BLaER1 treated with 17β-estradiol and CSF1 and Interleukin-3, amounts not matched to agents 10 nM and 100 nM (cell line): Measurements from ENCODE around the gene ACOX1.

ENCODE experiments used
- H3K27ac ChIP-seq, 11 experiments: shearing (Covaris generic); formaldehyde crosslinking; 2 replicates each; pipeline ENCODE4 v1.8.1; 2022
- H3K27me3 ChIP-seq, 11 experiments: shearing (Covaris generic); formaldehyde crosslinking; 2 replicates each; pipeline ENCODE4 v1.8.1; 2022
- H3K36me3 ChIP-seq, 11 experiments: shearing (Covaris generic); formaldehyde crosslinking; 2 replicates each; pipeline ENCODE4 v1.8.1; 2022
- H3K4me1 ChIP-seq, 10 experiments: shearing (Covaris generic); formaldehyde crosslinking; 2 replicates each; pipeline ENCODE4 v1.8.1; 2022
- H3K4me2 ChIP-seq, 11 experiments: shearing (Covaris generic); formaldehyde crosslinking; 2 replicates each; pipeline ENCODE4 v1.8.1; 2022
- H3K4me3 ChIP-seq, 10 experiments: shearing (Covaris generic); formaldehyde crosslinking; 2 replicates each; pipeline ENCODE4 v1.8.1; 2022
- H3K9ac ChIP-seq, 11 experiments: shearing (Covaris generic); formaldehyde crosslinking; 2 replicates each; pipeline ENCODE4 v1.8.1; 2022
- H3K9me3 ChIP-seq, 11 experiments: shearing (Covaris generic); formaldehyde crosslinking; replicated peaks in 1 of 11; 2 replicates each; pipeline ENCODE4 v1.8.1; 2022
- H4K20me1 ChIP-seq, 11 experiments: shearing (Covaris generic); formaldehyde crosslinking; 2 replicates each; pipeline ENCODE4 v1.8.1; 2022
- Cebpa-rat ChIP-seq, 11 experiments: shearing (Covaris generic); IDR thresholded peaks; 2 replicates each; pipeline ENCODE4 v1.8.1; 2022

ACOX1 gene

DNA sequence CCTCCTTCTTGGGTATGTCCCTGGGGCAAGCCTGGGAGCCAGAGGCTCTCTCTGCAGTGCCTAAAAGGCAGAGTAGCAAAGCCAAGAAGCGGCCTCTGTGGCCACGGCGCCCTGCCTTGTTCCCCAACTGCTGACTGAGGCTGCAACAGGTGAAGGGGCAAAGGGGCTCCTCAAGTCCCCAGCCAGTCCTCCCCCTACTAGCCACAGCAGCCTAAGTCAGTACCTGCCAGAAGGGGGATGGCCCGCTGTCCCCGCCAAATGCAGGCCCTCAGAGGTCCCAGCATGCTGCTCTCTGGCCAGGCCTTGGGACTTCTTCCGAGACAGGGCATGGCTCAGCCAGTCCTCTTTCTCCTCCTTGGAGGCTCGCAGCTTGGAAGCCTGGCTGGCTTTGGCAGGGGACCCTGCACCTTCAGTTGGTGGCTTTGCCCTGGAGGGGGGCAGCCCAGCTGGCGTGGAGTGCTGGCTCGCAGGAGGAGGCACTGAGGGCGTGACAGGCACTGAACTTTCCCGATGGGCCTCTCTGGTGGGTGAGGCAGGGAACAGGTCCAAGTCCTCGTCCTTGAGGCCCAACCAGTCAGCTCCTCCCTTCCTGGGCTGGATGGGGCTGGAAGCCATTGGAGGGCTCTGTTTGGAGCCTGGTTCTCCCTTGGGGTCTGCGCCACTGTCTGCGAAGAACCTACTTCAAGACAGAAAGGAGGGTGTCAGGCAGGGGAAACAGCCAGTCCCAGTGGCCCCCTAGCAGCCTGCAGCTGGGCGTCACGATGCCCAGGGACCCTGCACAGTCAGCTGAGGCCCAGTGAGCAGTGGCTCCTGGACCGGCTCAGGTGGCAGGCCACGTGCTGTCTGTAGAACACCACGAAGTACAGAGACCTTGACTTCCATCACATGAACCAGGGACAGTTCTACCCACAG, 55.7 kb downstream of the ACOX1 start:
- Histone ChIP-seq H3K9me3 (no peaks in the 10 kb centered on the region), H3K4me1 (peaks cover 28 to 38% (median 34%) of the 10 kb centered on the region in 10 experiments), H3K9ac (peak overlapping the region in 9 of 11 experiments; percentile 7 to 59 (median 36); a peak in 11 of 22 replicates), H3K4me3 (no peak overlapping the region; a peak in 1 of 20 replicates), H4K20me1 (no peaks in the 10 kb centered on the region; a peak in 2 of 22 replicates), H3K27ac (peak overlapping the region in 8 of 11 experiments; percentile 33 to 69 (median 54); a peak in 15 of 22 replicates), H3K27me3 (no peaks in the 10 kb centered on the region), H3K36me3 (peaks cover 0 to 11% (median 0%) of the 10 kb centered on the region in 11 experiments; a peak in 1 of 22 replicates), H3K4me2 (peak overlapping the region; percentile 36 to 83 (median 70); a peak in 21 of 22 replicates)
- no peak for TF ChIP-seq Cebpa-rat (IDR thresholded peaks at IDR 0.05)

DNA sequence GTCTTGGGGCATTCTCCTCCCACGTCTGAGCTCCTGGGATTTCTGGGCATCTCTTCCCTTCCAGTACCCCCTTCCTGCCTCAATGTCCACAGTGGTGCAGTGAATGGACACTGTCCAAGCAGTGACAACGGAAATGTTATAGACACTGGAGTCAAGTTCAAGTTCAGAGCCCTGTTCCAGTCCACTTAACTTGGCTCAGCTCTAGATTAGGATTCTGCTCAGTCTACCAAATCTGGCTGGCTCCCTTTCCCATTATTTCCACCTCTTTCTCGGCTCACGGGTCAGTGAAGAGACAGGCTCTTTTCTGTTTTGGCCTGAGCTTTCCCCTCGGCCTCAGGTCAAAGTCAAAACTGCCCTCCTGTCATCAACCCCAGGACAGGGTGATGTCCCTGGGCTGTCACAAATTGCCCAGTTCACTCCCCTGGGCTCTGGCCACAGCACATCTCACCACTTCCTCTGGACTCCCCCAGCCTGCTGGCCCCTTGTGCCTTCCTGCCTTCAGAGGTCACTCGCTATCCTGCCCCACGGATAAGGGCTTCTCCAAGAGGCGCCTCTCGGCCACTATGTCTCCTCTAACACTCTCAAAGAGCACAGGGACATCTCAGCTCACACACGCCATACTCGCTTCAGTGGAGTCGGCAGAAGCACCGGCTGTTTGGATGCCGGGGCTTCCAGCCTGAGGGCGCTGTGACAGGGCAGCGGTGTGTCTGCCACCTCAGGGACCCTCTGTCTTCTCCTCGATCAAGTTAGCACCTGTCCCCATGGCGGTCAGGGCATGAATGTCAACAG, 56.6 kb downstream of the ACOX1 start:
- Histone ChIP-seq H3K27me3 (no peaks in the 10 kb centered on the region), H3K9me3 (no peaks in the 10 kb centered on the region), H3K4me3 (no peak overlapping the region), H3K36me3 (peaks cover 0 to 11% (median 0%) of the 10 kb centered on the region in 11 experiments; a peak in 1 of 22 replicates), H3K9ac (peak overlapping the region in 9 of 11 experiments; percentile 5 to 59 (median 32); a peak in 11 of 22 replicates), H3K27ac (peak overlapping the region in 5 of 11 experiments; percentile 48 to 69 (median 55); a peak in 7 of 22 replicates), H4K20me1 (no peaks in the 10 kb centered on the region; a peak in 2 of 22 replicates), H3K4me1 (peaks cover 30 to 45% (median 42%) of the 10 kb centered on the region in 10 experiments), H3K4me2 (peak overlapping the region; percentile 36 to 83 (median 70))
- no peak for TF ChIP-seq Cebpa-rat (IDR thresholded peaks at IDR 0.05)

DNA sequence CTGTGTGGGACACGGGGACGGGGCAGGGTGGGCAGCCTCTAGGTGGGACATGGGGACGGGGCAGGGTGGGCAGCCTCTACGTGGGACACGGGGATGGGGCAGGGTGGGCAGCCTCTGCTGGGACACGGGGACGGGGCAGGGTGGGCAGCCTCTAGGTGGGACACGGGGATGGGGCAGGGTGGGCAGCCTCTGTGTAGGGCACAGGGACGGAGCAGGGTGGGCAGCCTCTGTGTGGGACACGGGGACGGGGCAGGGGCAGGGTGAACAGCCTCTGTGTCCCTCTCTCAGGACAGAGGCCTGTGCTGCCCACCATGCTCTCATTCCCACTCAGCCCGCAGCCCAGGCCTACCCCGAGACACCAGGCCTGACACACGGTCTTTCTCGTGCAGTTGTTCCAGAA, 57.4 kb downstream of the ACOX1 start:
- Histone ChIP-seq H4K20me1 (no peaks in the 10 kb centered on the region; a peak in 2 of 22 replicates), H3K9ac (no peak overlapping the region; a peak in 1 of 22 replicates), H3K36me3 (peaks cover 0 to 11% (median 0%) of the 10 kb centered on the region in 11 experiments; a peak in 1 of 22 replicates), H3K27me3 (no peaks in the 10 kb centered on the region), H3K4me3 (no peak overlapping the region), H3K4me1 (peaks cover 24 to 51% (median 47%) of the 10 kb centered on the region in 10 experiments), H3K27ac (peak overlapping the region in 3 of 11 experiments; percentile 55 to 69 (median 62); a peak in 1 of 22 replicates), H3K4me2 (peak overlapping the region in 2 of 11 experiments; percentile 77 to 79; a peak in 1 of 22 replicates), H3K9me3 (no peaks in the 10 kb centered on the region)
- TF ChIP-seq Cebpa-rat (IDR thresholded peaks at IDR 0.05): no peak

DNA sequence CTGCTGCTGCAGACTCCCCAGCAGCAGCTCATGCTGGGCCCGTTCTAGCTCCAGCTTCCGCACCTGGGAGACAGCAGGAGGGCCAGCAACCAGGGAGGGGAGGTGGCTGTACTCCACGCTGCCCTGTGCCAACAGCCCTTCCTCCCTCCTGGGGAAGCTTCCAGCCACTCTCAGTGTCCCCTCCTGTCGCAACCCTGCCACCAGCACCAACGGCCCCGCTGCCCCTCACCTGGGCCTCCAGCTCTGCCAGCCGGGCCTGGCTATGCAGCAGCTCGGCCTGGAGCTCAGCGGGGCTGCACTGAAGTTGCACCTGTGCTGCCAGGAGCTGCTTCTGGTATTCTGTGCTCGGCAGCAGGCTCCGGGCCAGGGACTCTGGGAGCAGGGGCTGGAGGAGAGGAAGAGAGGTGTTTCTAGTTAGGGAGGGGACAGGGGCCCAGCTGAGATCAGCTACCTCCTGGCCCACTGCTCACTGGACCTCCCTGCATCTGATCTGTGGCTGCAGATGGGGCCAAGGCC, 58.9 kb downstream of the ACOX1 start:
- Histone ChIP-seq H3K4me2 (no peak overlapping the region), H3K27me3 (no peaks in the 10 kb centered on the region), H3K36me3 (peaks cover 0 to 14% (median 0%) of the 10 kb centered on the region in 11 experiments; a peak in 1 of 22 replicates), H3K9me3 (no peaks in the 10 kb centered on the region), H3K27ac (no peak overlapping the region; a peak in 1 of 22 replicates), H4K20me1 (no peaks in the 10 kb centered on the region; a peak in 2 of 22 replicates), H3K9ac (no peak overlapping the region), H3K4me3 (no peak overlapping the region), H3K4me1 (peaks cover 24 to 49% (median 45%) of the 10 kb centered on the region in 10 experiments)
- TF ChIP-seq Cebpa-rat (IDR thresholded peaks at IDR 0.05): no peak

DNA sequence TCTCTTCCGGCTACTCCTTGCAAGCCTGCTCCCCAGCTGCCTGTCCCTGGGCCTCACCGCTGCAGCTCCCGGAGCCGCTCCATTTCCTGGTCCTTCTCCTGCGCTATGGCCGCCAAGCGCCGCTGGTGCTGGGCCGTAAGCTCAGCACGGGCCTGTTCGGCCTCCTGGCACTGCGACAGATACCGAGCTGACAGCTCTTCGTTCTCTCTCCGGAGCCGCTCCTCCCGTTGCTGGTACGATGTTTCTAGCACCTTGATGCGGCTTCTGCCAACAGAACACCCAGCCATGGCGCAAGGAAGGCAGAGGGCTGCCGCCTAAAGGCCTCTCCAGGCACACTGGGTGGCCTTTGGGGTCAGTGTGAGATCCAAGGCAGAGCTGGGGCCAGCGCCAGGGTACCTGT, 59.4 kb downstream of the ACOX1 start:
- Histone ChIP-seq H3K27ac (no peak overlapping the region; a peak in 1 of 22 replicates), H3K4me2 (no peak overlapping the region), H3K27me3 (no peaks in the 10 kb centered on the region), H3K9ac (no peak overlapping the region), H3K9me3 (no peaks in the 10 kb centered on the region), H3K4me1 (peaks cover 24 to 45% (median 41%) of the 10 kb centered on the region in 10 experiments), H4K20me1 (no peaks in the 10 kb centered on the region; a peak in 2 of 22 replicates), H3K4me3 (no peak overlapping the region), H3K36me3 (peaks cover 0 to 19% (median 0%) of the 10 kb centered on the region in 11 experiments; a peak in 2 of 22 replicates)
- no peak for TF ChIP-seq Cebpa-rat (IDR thresholded peaks at IDR 0.05)

DNA sequence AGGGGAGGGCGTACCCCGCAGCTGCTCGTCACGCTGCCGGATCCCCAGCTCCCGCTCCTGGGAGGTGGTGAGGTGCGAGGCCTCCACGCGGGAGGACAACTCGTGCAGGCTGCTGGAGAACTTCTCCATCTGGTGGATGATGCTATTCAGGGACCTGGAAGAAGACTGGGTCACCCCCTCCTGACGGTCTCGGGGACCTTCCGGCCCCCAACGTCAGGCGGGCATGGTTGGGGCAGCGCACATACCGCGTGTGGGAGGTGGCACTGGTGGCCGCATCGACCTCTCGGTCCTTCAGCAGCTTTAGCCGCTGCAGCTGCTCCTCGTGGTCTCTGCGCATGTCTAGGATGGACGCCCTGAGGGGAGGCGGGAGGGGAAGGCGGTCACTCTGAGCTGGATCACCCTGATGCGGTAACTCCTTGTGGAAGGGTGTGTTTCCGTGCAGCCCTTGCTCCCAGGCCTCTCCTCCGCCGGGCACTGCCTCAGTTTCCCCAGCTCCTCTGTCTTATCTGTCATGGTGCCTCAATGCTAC, 61.0 kb downstream of the ACOX1 start:
- Histone ChIP-seq H3K9ac (0 out of 22 replicates have a peak overlapping the region, but pooled peaks of 1 of the 11 experiments have one; percentile 18), H4K20me1 (no peaks in the 10 kb centered on the region; a peak in 2 of 22 replicates), H3K27ac (peak overlapping the region in 1 of 11 experiments; percentile 4; a peak in 1 of 22 replicates), H3K9me3 (no peaks in the 10 kb centered on the region), H3K4me2 (peak overlapping the region in 9 of 11 experiments; percentile 10 to 63 (median 55); a peak in 14 of 22 replicates), H3K4me3 (no peak overlapping the region), H3K36me3 (peaks cover 0 to 32% (median 0%) of the 10 kb centered on the region in 11 experiments; a peak in 4 of 22 replicates), H3K27me3 (no peaks in the 10 kb centered on the region), H3K4me1 (peaks cover 21 to 29% (median 26%) of the 10 kb centered on the region in 10 experiments)
- no peak for TF ChIP-seq Cebpa-rat (IDR thresholded peaks at IDR 0.05)

DNA sequence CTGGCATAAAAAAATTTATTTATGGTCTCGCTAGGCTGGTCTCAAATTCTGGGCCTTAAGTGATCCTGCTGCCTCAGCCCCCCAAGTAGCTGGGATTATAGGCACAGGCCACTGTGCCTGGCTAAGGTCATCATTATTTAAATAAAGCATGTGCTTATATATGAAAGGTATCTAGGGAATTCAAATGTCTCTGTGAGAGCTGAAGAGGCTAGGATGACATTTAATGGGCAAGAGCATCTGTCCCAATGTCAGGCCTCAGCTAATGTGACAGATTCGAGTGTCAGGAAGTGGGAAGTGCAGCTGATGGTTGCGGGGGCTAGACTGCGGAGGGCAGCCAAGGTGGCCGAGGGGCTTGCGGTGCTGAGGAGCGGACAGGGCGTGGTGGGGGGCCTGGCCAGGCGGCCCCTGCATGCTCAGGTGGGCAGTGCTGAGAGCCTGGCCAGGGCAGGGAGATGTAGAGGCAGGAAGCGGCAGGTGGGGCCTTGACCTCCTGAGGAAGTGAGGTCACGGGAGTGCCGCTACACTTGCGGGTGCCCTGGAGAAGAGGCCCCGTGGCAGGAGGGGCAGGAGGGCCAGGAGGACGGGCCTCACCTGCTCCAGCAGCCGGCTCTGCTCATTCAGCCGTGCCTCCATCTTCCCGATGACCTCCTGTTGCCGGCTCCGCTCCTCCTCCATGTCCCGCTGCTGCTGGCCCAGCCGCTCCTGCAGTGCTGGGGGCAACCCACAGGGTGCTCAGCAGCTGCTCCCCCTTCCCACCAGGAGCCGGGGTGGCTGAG, 61.6 kb downstream of the ACOX1 start:
- Histone ChIP-seq H3K27me3 (no peaks in the 10 kb centered on the region), H3K4me2 (peak overlapping the region in 9 of 11 experiments; percentile 10 to 63 (median 55); a peak in 15 of 22 replicates), H3K9ac (0 out of 22 replicates have a peak overlapping the region, but pooled peaks of 1 of the 11 experiments have one; percentile 18), H4K20me1 (no peaks in the 10 kb centered on the region; a peak in 2 of 22 replicates), H3K4me1 (peaks cover 15 to 28% (median 20%) of the 10 kb centered on the region in 10 experiments), H3K27ac (peak overlapping the region in 2 of 11 experiments; percentile 4 to 29; a peak in 3 of 22 replicates), H3K9me3 (no peaks in the 10 kb centered on the region), H3K36me3 (peaks cover 0 to 32% (median 0%) of the 10 kb centered on the region in 11 experiments; a peak in 4 of 22 replicates), H3K4me3 (no peak overlapping the region)
- no peak for TF ChIP-seq Cebpa-rat (IDR thresholded peaks at IDR 0.05)
